GM12874 (cell line): ENCODE measurements around the gene PFDN6.

ENCODE experiments used
- TF ChIP-seq, protein P1 (sequence below): IDR thresholded peaks from 2 replicates; pipeline ENCODE4 v1.5.1; 2011; ENCODE audit warnings: low read depth, mild to moderate bottlenecking, control low read depth, low read length, moderate library complexity; ENCODE audit not compliant: insufficient read depth

PFDN6 gene

DNA sequence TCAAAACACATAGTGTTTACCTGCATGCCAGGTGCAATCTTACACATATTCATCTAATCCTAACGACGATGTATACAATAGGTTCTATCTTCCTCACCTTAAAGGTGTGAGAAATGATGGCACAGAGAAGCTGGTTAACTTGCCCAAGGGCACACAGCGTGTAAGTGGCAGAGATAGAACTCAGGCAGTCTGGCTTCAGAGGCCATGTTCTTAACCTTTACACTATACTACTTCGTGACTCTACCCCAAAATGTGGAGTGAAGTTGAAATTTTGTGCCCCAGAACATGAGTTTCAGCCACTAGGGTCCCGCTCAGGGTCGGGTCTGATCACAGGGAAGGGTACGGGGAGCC lies 18.3 kb upstream of the PFDN6 start:
- TF ChIP-seq, protein P1, sequence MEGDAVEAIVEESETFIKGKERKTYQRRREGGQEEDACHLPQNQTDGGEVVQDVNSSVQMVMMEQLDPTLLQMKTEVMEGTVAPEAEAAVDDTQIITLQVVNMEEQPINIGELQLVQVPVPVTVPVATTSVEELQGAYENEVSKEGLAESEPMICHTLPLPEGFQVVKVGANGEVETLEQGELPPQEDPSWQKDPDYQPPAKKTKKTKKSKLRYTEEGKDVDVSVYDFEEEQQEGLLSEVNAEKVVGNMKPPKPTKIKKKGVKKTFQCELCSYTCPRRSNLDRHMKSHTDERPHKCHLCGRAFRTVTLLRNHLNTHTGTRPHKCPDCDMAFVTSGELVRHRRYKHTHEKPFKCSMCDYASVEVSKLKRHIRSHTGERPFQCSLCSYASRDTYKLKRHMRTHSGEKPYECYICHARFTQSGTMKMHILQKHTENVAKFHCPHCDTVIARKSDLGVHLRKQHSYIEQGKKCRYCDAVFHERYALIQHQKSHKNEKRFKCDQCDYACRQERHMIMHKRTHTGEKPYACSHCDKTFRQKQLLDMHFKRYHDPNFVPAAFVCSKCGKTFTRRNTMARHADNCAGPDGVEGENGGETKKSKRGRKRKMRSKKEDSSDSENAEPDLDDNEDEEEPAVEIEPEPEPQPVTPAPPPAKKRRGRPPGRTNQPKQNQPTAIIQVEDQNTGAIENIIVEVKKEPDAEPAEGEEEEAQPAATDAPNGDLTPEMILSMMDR: no peak

DNA sequence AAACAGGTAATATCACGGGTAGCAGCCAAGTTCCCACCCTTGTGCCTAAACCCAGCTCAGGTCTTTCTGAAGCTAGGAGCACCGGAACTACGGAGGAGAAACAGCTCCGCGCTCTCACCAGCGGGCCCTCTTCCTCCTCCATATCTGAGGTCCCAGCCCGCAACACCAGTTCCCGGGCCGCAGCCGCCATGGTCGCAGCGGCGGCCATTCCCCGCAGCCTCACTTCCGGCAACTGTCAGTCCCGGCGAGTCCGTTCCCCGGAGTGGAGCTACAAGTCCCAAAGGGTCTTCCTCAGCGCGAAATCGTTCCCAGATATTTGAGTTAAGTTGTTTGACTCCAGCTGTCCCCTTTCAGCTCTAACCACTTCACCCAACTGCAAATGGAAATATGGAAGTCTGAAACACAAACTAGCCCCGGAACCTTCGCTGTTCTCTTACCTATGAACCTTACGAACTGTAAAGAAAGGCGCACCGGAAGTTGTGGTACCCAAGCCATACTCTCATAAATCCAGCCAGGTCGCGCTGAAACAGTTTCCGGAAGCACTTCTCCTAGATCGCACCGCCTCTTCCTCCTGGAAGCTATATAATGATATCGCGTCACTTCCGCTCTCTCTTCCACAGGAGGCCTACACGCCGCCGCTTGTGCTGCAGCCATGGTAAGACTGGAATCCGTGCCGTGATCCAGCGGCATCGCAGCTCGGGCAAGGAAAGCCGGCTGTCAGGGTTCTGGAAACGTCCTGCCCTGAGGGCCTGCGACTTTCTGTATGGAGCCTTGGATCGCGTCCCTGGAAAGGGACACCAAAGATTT lies 17.7 kb upstream of the PFDN6 start, which contains the start of the genes RPS18 and VPS52:
TSS of gene RPS18 (plus strand) at position 608 of the 807 bp plus-strand sequence. CDS start at position 653, 45 bp downstream.
TSS of gene VPS52 (minus strand) at position 409 of the 807 bp plus-strand sequence. CDS start at position 208, 201 bp downstream.
- TF ChIP-seq, protein P1: no peak

- TF ChIP-seq, protein P1: no peak
Measured at GRCh38 chr6:33272275-33273128, 16.9 kb upstream of the PFDN6 start.

GRCh38 chr6:33273129-33273923 lies 16.1 kb upstream of the PFDN6 start:
- TF ChIP-seq, protein P1: no peak

GRCh38 chr6:33273924-33274902 lies 15.2 kb upstream of the PFDN6 start:
- TF ChIP-seq, protein P1: no peak

- TF ChIP-seq, protein P1: no peak
Measured at GRCh38 chr6:33276581-33276863, 12.9 kb upstream of the PFDN6 start.
